ENCODE data around the gene NRP1. TPM values are rescaled to one million over a fixed set of nuclear protein-coding genes. Genes with fewer than 3 reads are reported as not detected.
"Not testable (repeated sequence)": the region's sequence is repeated elsewhere in the genome, so short reads cannot be mapped to it uniquely, and the experiment has no call there.

The NRP1 gene
- total RNA-seq, 1 donor from 2014 or later: 159 TPM

GRCh38 chr10:33234831-33235237, 99.6 kb downstream of the NRP1 start:
- no peak for DNase-seq
- intact Hi-C loops (cut with DNase I): no loop called here

GRCh38 chr10:33233635-33234034, 100.8 kb downstream of the NRP1 start:
- intact Hi-C loops (cut with DNase I): no loop called here
- DNase-seq (no peak), ATAC-seq (ENCODE audit: poor library complexity) (no peak)

More at GRCh38 chr10:33234831-33235237, 99.6 kb downstream of the NRP1 start:
- peak; percentile 68 for ATAC-seq (ENCODE audit: poor library complexity)

DNA sequence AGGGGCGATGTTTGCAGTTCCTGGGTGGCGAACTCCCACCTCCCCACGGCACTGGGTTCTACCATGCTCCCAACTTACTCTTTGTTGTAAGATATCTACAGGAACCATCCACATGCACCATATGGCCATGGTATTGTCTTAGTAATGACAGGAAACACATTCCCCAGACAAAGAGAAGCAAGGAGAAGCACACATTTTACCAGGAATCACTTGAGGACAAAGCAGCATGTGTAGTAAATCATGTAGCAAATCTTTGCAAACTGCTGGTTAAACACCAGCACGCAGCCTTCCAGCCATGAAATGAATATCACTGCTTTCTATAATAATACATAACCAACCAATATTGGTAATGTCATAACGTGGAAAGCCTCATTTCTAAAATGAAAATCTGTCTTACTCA, 101.2 kb downstream of the NRP1 start:
- no peak for ATAC-seq (ENCODE audit: poor library complexity)
- no peak for DNase-seq
- intact Hi-C loops (cut with DNase I): no loop called here

DNA sequence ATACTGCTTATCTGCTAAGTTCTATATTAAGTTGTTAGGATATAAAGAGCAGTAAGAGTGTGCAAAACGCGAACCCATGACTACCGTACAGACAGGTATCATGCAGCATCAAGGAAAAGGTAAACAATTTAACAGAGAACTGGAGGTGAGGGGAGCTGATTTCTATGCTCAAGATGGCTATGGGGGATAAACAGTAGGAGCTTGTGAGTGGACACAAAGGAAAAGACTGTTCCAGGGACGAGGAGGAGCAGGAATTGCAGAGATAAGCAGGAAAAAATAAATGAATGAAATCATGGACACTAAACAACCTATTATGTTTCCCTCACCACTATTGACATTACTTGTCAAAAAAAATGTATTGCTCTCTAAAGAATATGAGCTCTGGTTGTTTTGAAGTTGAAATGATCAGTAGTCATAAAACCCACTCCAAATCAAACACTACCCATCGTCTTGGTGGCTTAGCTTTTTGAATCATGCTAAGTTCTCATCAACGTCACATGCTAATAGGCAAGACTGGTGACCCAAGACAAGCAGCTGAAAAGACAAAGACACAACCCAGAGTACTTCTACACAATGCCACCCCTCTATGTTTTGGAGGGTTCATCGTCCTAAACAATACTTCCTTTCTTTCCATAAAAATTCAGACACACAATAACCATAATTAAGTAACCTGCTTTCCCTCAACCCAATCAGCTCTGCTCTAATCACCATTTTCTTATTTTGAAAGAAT, 102.7 kb downstream of the NRP1 start:
- DNase-seq: no peak
- ATAC-seq (ENCODE audit: poor library complexity): no peak
- intact Hi-C loops (cut with DNase I): no loop called here

GRCh38 chr10:33229949-33230267, 104.6 kb downstream of the NRP1 start:
- DNase-seq (no peak), ATAC-seq (ENCODE audit: poor library complexity) (no peak)
- intact Hi-C loops (cut with DNase I): no loop called here

- intact Hi-C loops (cut with DNase I): no loop called here
- ATAC-seq (ENCODE audit: poor library complexity) (no peak), DNase-seq (no peak)
These were observed 105.1 kb downstream of the NRP1 start for GRCh38 chr10:33229252-33229948.

DNA sequence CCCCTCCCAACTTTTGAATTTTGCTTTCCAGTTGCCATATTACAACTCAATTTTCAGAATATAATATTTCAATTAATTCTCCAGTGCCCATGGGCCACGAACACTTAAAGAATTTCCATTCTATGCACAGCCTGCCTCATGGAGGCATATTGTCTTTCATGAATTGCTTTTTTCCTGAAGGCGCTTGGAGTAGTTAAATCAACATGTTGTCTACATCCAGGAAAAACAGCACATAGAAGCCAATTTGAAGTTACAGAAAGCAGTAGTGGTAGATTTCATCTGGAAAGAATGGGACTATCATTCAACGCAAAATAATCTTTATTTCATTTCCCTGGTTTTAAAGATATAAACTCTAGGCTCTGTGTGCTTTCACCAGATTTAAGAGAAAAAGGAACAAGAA, 106.0 kb downstream of the NRP1 start:
- ATAC-seq (ENCODE audit: poor library complexity) (no peak), DNase-seq (no peak)
- intact Hi-C loops (cut with DNase I): no loop called here

GRCh38 chr10:33227489-33227888, 107.0 kb downstream of the NRP1 start:
- ATAC-seq (ENCODE audit: poor library complexity): peak; percentile 14
- DNase-seq: no peak
- intact Hi-C loops (cut with DNase I): no loop called here

DNA sequence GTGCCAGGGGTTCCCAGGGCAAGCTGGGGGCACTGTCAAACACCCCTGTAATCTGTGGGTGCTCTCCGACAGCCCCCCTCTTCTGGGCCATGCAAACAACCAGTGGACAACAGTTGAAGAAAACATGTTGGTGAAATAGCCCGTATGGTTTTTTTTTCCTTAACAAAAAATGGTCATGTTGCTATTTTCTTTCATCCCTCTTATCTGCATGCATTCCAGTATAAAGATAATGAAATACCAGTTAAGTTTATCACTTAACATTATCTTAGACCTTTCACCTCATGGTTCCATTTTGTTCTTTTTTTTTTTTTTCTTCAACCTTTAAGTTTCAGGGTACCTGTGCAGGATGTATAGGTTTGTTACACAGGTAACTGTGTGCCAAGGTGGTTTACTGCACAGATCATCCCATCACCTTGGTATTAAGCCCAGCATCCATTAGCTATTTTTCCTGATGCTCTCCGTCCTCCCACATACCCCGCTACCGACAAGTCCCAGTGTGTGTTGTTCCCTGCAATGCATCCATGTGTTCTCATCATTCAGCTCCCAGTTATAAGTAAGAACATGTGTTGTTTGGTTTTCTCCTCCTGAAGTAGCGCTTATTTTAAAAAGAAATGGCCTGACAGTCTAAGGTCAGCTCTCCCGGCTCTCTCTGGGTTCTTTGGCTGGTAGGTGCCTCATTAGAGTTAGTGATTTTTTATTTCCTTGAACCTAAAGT, 110.1 kb downstream of the NRP1 start:
- DNase-seq (no peak), ATAC-seq (ENCODE audit: poor library complexity) (no peak)
- intact Hi-C loops (cut with DNase I): no loop called here

DNA sequence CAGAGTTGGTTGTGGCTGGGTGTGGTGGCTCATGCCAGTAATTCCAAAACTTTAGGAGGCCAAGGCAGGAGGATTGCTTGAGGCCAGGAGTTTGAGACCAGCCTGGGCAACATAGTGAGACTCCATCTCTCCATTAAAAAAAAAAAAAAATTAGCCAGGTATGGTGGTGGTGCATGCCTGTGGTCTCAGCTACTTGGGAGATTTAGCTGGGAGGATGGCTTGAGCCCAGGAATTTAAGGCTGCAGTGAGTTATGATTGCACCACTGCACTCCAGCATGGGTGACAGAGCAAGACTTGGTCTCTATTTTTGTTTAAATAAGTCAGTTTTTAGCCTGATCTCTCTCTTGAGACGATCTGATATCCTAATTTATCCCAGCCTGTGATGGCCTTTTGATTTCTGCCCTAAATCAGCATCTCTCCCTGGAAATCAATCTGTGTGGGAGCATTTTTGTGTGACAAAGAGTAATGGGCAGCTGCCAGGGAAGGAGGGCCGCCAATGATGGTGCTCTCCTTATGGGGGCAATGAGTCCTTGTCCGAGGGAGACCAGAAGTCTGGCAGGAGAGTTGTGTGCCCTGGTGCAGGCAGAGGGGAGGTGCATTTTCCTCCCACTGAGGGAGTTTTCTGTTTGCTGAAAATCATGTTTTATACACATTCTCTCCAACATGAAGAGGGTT, 111.0 kb downstream of the NRP1 start:
- intact Hi-C loops (cut with DNase I): no loop called here
- no peak for DNase-seq
- ATAC-seq (ENCODE audit: poor library complexity): no peak

DNA sequence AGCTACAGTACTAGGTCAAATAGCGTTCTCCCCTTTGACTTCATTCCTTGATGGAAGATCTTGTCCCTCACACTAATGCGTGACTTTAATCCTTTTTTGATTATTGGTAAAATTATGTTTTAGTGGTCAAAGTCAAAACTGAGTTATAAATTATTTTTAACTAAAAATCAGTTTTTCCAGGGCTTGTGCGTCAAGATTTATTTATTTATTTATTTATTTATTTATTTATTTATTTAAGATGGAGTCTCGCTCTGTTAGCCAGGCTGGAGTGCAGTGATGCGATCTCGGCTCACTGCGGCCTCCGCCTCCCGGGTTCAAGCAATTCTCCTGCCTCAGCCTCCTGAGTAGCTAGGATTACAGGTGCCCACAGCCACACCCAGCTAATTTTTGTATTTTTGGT, 112.2 kb downstream of the NRP1 start:
- ATAC-seq (ENCODE audit: poor library complexity); intact Hi-C loops (cut with DNase I); DNase-seq: not testable (repeated sequence)

- no peak for ATAC-seq (ENCODE audit: poor library complexity)
- intact Hi-C loops (cut with DNase I): no loop called here
- no peak for DNase-seq
These were observed 116.6 kb downstream of the NRP1 start for GRCh38 chr10:33217854-33218253.

DNA sequence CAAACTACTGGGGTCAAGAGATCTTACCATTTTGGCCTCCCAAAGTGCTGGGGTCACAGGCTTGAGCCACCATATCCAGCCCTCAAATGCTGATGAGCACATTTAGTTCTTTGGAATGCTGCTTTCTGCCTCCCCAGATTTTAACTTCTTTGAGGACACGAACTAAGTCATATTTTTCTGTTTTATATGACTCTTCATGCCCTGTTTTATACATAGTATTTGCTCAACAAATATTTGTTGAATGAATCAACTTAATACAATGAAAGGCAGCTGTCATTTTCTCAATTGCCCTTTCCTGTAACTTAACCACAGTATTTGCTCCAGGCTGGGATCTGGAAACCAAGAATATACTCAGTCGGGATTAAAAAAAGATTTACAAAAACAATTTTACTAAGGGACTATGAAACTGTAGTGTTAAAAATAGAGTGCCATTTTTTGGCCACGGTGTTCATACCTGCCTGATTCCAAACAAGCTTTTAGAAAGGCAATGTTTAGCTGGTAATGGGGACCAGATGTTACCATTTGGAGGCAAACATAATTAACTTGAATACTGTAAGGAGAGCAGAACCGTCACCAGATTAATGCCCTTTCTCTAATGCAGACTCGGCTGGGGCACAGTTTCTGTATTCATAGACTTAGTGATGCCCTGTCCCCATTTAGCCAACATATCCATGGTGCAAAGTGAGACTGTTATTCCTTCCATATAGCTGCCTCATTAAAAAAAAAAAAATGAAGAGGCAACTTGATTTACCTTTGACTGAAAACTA, 117.6 kb downstream of the NRP1 start:
- DNase-seq (no peak), ATAC-seq (ENCODE audit: poor library complexity) (no peak)
- intact Hi-C loops (cut with DNase I): no loop called here

- ATAC-seq (ENCODE audit: poor library complexity): peak; percentile 83
- DNase-seq: no peak
- intact Hi-C loops (cut with DNase I): no loop called here
These were observed 118.8 kb downstream of the NRP1 start for GRCh38 chr10:33215635-33216034.

GRCh38 chr10:33215154-33215553, 119.3 kb downstream of the NRP1 start:
- DNase-seq: no peak
- peak; percentile 56 for ATAC-seq (ENCODE audit: poor library complexity)
- intact Hi-C loops (cut with DNase I): no loop called here

DNA sequence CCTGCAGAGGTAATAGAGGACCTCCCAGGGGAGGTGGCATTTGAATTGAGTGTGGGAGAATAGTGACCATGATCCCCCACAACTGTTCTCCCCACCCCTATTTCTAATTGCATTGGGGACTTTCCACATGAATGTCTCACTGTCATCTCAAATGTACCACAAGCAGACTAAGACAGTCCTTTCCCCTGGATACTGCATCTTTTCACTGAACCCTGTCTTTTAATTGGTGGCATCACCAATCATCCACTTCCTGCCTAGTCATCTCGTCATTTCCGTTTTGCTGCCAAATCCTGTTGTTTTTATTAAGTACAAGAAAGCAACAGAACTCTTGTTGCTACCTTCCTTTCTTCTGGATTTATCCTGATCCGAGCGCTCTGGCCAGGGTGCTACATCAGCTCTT, 120.3 kb downstream of the NRP1 start:
- ATAC-seq (ENCODE audit: poor library complexity) (no peak), DNase-seq (no peak)
- intact Hi-C loops (cut with DNase I): no loop called here

DNA sequence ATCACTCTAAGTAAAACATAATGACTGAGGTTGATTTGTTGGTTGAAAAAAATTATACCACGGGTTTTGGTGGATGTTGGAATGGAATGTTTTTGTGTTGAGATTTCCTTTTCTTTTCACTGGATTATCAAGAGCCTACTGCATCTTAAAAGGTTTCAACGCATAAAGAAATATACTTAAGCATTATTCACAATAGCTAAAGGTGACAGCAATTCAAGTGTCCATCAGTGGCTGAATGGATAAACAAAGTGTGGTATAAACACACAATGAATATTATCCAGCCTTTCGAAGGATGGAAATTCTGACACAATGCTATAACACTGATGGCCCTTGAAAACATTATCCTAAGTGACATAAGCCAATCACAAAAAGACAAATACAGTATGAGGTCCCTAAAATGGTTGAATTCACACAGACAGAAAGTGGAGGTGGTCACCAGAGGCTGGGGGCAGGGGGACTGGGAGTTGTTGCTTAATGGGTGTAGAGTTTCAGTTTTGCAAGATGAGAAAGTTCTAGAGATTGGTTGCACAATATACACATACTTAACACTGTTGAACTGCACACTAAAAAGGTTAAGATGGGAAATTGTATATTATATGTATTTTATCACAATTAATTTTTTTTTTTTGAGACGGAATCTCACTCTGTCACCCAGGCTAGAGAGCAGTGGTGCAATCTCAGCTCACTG, 122.3 kb downstream of the NRP1 start:
- DNase-seq (no peak), ATAC-seq (ENCODE audit: poor library complexity) (no peak)
- intact Hi-C loops (cut with DNase I): no loop called here

Measured in Right ventricle myocardium superior (tissue), 1 donor.